GM23338 (cell line): ENCODE results near the gene MCEE. TPM values are rescaled to one million over a fixed set of nuclear protein-coding genes. Genes with fewer than 3 reads are reported as not detected.

Experiments
- EZH2 ChIP-seq: fragments of 200-600 bp; sonication (generic); IDR thresholded peaks from one replicate; pipeline ENCODE4 v1.8.0; 2017; ENCODE audit warnings: antibody characterized with exemption, mild to moderate bottlenecking, low read depth; ENCODE audit not compliant: unreplicated experiment
- JUNB ChIP-seq: IDR thresholded peaks from one replicate; pipeline ENCODE4 v1.6.1; 2016; ENCODE audit warnings: antibody characterized with exemption; ENCODE audit not compliant: unreplicated experiment
- NANOG ChIP-seq: IDR thresholded peaks from 2 replicates; pipeline ENCODE4 v1.6.1; 2016; ENCODE audit warnings: antibody characterized with exemption, borderline replicate concordance
- POLR2AphosphoS5 ChIP-seq: IDR thresholded peaks from 2 replicates; pipeline ENCODE4 v1.6.1; 2016; ENCODE audit warnings: antibody characterized with exemption, low read depth
- REST ChIP-seq: IDR thresholded peaks from one replicate; pipeline ENCODE4 v1.6.1; 2018; ENCODE audit warnings: antibody characterized with exemption; ENCODE audit not compliant: unreplicated experiment
- ZNF331 ChIP-seq: fragments of 250-450 bp; sonication (Bioruptor Pico); IDR thresholded peaks from 2 replicates; pipeline ENCODE4 v1.5.0; 2020; ENCODE audit warnings: low read depth, mild to moderate bottlenecking, moderate library complexity
- ZNF462 ChIP-seq: fragments of 250-450 bp; sonication (Bioruptor Pico); IDR thresholded peaks from 2 replicates; pipeline ENCODE4 v1.5.0; 2020; ENCODE audit warnings: mild to moderate bottlenecking, moderate library complexity
- polyA plus RNA-seq: library from polyadenylated mRNA; unstranded; fragments of >200 nt; fragmentation: Nextera tagmentation; extraction: Ambion mirVana; gene quantifications from 2 replicates; pipeline ENCODE4 v1.2.1, GENCODE V29; 2016
- total RNA-seq: library from RNA; depleted of rRNA; stranded (reverse); fragments of >200 nt; shearing (Covaris generic); gene quantifications from 2 replicates; pipeline ENCODE4 v1.2.3, GENCODE V29; 2014

MCEE gene
- total and polyA plus RNA-seq, 2 experiments from 2014 or later: 8.4 to 26.2 TPM

GRCh38 chr2:71126957-71127356, 3.1 kb downstream of the MCEE start (continued):
- TF ChIP-seq ZNF462 (CRISPR knock-in tag) (no peak), POLR2AphosphoS5 (no peak), JUNB (no peak), ZNF331 (CRISPR knock-in tag) (no peak), REST (no peak), NANOG (no peak), EZH2 (no peak)
